ENCODE data around the gene TEK.

The TEK gene

DNA sequence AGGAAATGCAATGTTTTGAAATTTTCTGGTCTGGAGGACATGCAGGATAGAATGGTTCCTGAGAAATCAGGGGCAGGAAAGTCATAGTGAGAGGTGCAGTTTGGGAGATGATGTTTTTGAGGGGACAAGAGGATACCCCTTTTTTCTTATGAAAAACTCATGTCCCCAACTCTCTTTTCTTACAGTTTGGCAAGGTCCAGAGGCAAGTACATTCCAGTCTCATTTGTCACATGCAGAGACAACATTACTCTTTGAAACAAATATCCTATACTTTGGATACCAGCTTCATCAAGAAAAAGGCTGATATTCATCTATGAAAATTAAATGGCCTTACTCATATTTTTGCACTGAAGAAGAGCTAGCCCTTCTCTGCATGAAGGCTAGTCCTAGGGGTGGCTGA lies 139.7 kb downstream of the TEK start:
- DNase-seq = no peak

DNA sequence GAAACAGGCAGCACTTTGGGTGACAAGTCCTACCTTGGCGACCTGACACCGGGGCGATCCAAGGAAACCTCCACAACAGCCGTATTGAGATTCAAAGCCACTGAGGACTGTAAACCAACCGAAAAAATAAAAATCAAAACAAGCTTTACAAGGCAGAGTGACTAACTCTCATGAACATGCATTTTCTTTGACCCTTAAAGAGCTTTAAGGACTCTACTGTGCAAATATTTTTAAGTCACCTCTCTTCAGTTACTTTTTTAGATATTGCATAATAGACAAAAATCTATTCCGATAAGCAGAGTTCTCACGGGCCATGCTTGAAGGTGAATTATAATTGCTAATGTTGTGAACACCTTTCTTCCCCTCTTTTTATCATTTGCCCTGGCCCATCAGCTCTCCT lies 149.6 kb downstream of the TEK start:
- DNase-seq = no peak

DNA sequence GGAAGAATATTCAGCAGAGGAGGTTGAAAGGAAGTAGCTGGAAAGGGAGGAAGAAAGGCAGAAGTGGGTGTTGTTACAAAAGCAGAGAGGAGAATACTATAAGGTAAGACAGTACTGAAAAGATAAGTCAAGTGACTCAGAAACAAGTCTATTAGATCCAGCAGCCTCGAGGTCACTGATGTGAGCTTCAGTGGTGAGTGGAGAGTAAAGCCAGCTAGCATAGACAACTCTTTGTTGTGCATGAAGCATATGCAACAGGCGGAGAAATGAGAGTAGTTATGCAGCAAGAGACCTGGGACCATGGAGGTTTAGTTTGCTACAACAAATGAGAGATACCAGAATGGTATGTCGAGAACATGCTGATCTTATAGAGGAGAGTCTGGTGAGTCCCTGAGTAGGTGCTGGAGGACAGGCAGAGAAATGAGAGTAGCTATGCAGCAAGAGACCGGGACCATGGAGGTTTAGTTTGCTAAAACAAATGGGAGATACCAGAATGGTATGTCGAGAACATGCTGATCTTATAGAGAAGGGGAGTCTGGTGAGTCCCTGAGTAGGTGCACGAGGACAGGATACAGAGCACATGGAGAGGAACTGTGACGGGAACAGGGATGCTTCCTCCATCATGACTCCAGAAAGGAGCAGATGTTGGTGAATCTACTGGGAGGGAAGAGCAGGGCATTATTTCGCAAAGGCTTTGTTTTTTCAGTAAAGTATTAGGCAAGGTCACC lies 151.9 kb downstream of the TEK start:
- DNase-seq = no peak

DNA sequence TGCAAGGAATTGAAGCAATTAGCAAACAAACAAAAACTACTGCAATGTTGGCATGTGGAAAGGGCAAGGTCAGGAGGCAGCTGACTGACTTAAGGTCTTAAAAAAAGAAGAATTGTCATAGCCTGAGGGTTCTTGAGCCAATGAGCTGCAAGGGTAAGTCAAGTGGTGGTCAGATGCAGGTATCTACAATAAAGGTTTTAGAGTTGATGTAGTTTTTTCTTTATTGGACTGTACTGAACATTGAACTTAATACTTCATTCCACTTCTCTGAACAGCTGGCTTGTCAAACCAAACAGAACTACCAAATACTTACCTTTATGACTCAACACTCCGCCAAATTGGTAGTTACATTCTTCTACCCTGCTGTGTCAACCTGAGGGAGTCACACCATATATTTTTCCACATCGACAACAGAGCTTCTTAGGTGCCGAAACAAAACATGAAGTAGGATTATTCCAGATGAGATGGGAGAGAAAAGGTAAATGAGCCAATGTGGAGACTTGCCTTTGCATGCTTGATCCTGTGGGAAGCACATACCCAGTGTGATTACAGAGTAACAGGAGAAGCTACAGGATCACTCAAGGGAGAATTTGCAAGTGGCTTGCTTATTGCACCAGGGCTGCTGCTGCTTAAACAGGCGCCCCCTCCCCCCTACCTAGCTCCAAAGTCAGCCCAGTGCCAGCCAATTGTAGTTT lies 152.6 kb downstream of the TEK start:
- DNase-seq = no peak

DNA sequence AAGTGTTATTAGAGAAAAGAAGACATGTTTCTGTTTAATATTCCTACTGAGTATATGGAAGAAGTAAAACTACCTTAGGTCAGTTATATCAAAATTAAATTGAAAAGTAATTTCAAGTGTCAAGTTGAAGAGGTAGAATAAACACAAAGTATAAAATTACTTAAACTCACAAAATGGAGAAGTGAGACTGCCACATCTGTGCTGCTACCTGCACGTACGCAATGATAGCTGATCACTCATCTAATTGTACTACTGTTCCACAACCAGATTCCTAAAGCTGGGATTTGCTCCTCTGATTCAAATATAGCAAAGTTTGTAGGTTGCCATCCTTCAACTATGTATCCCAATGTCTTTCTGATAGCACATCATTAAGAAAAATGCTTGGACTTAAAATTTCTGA lies 163.1 kb downstream of the TEK start:
- no peak for DNase-seq

DNA sequence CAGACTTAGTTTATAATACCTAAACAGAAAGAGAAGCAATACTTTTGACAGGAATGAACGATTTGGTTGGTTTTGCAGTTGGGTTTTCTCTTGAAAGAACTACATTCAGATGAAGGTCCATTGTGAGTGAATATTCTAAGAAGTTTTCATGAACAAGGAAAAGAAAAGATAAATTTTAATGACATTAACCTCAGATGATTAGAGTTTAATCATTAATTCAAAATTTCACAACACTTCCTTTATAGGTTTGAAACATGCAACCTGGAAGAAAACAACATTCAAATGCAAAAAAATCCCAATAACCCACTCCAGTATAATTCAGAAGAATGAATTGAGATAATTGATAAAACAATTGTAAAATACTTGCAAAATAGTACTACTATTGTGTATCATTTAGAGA lies 164.2 kb downstream of the TEK start:
- DNase-seq = no peak

DNA sequence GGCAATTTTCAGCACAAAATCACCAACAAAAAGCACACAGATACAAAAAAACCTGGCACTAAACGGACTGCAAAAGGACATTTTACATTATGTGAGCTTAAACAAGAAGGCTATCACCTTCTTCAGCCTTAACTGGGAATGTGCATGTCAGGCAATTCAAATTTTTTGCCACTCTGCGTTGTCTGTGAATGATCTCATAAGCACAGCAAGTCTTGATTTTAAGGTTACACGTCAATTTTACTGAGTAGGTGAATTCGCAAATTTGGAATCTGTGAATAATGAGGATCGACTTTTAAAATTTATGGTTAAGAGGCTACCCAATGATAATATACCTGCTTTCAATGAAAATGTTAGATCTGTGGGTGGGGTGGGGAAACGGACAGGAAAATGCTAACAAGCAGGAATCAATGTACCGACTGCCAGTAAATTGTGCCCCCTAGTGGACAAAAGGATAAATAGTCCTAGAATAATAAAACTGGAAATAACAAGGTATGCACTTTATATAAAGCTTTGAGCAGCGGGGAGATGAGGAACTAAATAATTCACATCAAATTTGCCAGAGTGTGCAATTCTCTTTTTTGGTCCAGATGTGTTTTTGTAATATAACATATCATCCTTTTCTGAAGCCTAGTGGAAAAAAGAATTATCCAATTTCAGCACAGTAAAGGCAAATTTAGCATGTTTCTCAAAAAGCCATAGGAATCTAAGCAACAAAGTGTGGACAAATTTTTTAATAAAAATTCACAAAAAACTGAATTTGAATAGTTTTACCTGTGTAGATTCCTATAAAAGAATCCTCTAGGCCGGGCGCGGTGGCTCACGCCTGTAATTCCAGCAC lies 167.4 kb downstream of the TEK start:
- DNase-seq = peak; percentile 42

- DNase-seq = no peak
These were observed 169.3 kb downstream of the TEK start for GRCh38 chr9:27278374-27278773.

GRCh38 chr9:27279611-27280010 lies 170.6 kb downstream of the TEK start:
- DNase-seq = no peak

Data from CD4-positive, alpha-beta T cell treated with Interleukin-12 subunit alpha and Interleukin-12 subunit beta, for 1 hour (primary cell).